HG03439 (cell line): ENCODE data around the gene PATE4.
"Not testable (repeated sequence)": the region's sequence is repeated elsewhere in the genome, so short reads cannot be mapped to it uniquely, and the experiment has no call there.

Experiments
- ATAC-seq: cut with Tn5 transposase; IDR thresholded peaks from one replicate; pipeline ENCODE4 v1.9.1; 2021; ENCODE audit warnings: mild to moderate bottlenecking, moderate library complexity; ENCODE audit not compliant: unreplicated experiment

Gene PATE4, protein sequence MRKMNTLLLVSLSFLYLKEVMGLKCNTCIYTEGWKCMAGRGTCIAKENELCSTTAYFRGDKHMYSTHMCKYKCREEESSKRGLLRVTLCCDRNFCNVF

DNA sequence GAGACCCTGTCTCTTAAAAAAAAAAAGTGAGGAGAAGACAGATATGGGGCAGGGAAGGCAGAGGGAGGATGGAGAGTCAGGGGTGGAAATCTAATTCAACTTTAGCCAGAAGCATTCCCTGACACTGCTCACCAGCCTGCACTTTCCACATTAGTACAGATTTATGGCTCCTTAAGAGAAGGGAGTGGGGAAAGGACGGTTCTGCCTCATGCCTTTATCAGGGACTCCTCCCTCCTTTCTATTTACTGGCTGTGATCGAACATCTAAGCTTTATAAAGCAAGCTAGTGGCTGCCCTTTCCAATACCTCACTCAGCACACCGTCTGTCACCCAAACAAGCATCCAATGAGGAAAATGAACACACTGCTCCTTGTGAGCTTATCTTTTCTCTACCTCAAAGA, at the start of gene PATE4:
Gene PATE4, plus strand, starts transcription at position 301 of the 400 bp plus-strand sequence. Its CDS starts 44 bp downstream, at position 345.
- ATAC-seq = no peak

DNA sequence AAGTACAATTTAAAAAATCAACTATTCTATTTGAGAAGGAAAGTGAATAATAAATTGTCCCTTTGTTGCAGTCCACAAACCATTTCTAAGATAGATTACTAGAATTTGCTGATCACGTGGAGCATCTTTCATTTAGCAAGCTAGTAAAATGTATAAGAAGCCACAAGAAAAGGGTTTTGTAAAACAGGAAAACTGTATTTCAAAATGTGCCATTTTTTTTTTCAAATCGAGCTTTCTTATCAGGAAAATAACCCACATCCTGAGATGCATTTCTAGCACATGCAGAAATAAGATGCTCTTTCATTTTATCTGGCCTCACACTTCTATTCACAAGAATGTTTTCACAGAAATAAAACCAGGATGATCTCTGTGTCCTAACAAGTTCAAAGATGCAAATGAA, 48.4 kb upstream of the PATE4 start:
- no peak for ATAC-seq

DNA sequence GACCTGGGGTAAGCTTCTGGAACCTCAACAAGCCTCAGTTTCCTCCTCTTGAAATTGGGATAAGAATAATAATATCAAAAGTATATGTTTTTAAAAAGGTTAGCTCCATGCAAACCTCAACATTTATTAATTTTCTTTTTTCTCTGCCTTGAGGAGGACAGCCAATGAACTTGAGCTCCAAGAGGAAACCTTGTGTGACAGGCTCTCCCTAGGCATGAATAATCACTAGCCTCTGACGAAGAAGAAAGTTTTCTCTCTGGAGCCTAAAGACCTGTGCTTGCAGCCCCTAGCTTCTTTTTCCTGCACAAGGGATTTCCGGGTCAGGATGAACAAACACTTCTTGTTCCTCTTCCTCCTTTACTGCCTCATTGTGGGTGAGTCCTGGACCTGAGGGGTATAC, 45.3 kb upstream of the PATE4 start, which contains the start of gene PATE3:
Gene PATE3, plus strand, starts transcription at position 301 of the 400 bp plus-strand sequence. Its CDS starts 25 bp downstream, at position 326.
- ATAC-seq = no peak

DNA sequence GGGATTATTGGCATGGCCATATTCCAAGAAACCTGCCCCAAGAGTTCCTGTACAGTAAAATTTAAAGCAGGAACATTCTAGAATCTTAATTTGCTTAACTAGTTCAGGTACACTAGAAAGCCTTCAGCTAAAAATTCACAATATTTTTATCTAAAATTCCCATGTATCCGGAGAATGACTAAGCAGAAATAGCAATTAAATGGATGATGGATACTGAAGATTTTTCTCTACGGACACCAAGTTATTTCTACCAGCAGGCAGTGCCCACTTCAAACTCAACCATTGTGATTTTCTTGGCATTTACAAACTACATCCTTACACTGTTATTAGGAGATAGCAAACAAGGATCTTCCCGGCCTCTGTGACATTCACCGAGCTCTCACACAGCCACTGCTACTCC, 42.3 kb upstream of the PATE4 start:
- ATAC-seq = no peak

DNA sequence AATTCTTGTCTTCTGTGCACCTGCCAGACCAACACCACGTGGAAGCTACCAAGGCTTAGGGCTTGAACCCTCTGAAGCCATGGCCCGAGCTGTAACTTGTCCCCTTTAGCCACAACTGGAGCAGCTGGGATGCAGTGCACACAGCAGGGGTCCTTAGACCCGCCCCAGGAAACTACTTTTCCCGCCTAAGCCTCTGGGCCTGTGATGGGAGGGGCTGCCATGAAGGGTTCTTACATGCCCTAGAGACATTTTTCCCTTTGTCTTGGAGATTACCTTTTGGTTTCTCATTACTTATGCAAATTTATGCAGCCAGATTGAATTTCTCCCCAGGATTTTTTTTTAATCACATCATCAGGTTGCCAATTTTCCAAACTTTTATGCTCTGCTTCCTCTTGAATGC, 35.5 kb upstream of the PATE4 start:
- no peak for ATAC-seq

DNA sequence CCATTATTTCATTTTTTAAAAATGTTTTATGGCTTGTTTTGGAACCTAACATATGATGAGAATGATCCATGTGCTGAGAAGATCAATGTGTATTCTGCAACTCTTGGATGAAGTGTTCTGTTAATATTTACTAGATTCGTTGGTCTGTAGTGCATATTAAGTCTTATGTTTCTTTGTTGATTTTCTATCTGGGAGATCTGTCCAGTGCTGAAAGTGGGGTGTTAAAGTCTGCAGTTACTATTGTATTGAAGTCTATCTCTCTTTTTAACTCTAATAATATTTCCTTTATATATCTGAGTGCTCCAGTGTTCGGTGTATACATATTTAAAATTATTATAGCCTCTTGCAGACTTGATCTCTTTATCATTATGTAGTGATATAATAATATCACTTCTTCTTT, 33.3 kb upstream of the PATE4 start:
- no peak for ATAC-seq

DNA sequence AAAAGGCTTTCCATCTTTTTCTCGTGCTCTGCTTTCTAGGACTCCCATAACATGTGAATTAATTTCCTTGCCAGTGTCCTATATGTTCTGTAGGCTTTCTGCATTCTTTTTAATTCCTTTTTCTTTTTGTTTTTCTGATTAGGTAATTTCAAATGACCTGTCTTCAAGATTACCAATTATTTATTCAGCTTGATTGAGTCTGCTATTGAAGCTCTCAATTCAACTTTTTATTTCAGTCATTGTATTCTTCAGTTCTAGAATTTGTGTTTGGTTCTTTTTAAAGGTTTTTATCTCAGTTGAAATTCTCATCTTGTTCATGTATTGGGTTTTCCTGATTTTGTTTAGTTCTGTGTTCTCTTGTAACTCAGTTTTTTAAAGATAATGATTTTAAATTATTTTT, 30.7 kb upstream of the PATE4 start:
- no peak for ATAC-seq

DNA sequence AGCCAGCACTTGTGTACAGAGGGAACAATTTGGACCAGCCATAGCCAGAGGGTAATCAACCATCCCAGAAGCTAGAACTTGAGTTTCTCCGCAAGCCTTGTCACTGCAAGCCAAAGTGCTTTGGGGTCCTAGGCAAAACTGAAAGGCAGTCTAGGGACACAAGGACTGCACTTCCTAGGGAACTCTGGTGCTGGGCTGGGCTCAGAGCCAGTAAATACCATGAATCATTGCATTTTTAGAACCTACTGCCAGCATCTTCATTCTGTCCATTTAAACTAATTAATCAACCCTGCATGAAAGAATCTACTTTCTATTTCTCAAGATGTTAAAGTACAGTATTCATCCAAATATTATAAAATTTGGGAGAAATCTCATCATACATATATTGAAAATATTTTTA, 25.2 kb upstream of the PATE4 start:
- no peak for ATAC-seq

DNA sequence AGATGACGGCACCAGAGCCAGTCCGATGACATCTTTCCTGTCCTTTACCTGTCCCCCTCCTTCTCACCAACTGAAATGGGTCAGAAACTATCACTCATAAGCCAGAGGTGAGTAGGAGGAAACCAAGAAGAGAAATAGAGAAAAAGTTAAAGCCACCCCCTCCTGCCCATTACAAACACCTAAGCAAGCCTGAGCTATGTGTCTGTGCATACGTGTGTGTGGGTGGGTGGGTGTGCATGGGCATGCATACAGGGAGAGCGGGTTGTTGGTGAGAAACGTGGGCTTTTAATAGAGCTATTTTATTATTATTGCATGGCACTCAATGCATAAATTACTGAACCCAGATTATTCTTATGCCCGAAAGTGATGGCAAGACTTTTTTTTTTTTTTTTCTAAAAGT, 2.6 kb downstream of the PATE4 start:
- no peak for ATAC-seq

DNA sequence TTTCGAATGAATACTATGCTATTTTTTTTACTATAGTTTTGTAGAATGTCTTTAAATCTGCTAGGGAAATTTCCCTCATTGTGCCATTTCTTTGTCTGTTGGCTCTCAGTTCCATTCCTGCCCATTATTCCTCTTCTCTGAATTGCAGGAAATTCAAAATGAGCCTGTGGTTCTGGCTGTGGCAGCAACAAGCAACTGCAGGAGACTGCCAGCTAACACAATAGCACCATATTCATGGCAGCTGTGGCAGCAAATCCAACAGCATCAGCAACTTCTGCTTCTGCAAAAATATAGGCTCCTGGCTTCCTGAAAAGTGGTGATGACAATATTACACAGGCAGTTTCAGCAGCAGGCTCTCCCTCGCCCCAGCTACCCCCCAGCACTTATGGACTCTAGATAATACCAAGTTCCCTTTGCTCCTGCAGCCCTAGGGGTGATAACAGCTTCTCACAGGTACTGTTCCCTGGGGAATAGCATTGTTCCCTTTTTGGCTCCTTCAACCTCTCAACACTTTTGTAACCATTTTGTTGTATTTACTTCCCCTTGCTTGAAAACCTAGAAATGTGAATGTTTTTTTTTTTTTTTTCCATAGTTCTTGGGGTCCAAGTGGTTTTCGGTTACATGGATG, 9.3 kb downstream of the PATE4 start:
- ATAC-seq = no peak

DNA sequence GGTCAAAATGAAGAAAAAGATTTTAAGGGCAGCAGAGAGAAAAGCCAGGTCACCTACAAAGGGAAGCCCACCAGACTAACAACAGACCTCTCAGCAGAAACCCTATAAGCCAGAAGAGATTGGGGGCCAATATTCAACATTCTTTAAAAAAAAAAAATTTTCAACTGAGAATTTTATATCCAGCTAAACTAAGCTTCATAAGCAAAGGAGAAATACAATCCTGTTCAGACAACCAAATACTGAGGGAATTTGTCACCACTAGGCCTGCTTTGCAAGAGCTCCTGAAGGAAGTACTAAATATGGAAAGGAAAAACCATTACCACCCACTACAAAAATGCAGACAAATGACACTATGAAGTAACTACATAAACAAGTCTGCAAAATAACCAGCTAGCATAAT, 13.1 kb downstream of the PATE4 start:
- ATAC-seq = no peak

DNA sequence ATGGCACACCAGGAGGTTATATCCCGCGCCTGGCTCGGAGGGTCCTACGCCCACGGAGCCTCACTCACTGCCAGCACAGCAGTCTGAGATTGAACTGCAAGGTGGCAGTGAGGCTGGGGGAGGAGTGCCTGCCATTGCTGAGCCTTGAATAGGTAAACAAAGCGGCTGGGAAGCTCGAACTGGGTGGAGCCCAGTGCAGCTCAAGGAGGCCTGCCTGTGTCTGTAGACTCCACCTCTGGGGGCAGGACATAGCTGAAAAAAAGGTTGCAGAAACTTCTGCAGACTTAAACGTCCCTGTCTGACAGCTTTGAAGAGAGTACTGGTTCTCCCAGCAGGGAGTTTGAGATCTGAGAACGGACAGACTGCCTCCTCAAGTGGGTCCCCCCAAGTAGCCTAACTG, 24.6 kb downstream of the PATE4 start:
- not testable (repeated sequence) for ATAC-seq

DNA sequence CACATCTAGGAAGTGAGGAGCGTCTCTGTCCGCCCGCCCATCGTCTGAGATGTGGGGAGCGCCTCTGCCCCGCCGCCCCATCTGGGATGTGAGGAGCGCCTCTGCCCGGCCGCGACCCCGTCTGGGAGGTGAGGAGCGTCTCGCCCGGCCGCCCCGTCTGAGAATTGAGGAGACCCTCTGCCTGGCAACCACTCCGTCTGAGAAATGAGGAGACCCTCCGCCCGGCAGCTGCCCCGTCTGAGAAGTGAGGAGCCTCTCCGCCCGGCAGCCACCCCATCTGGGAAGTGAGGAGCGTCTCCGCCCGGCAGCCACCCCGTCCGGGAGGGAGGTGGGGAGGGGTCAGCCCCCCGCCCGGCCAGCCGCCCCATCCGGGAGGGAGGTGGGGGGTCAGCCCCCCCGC, 29.7 kb downstream of the PATE4 start:
- not testable (repeated sequence) for ATAC-seq

DNA sequence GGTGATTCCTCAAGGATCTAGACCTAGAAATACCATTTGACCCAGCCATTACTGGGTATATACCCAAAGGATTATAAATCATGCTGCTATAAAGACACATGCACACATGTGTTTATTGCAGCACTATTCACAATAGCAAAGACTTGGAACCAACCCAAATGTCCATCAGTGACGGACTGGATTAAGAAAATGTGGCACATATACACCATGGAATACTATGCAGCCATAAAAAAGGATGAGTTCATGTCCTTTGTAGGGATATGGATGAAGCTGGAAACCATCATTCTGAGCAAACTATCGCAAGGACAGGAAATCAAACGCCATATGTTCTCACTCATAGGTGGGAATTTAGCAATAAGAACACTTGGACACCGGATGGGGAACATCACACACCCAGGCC, 32.2 kb downstream of the PATE4 start:
- not testable (repeated sequence) for ATAC-seq

DNA sequence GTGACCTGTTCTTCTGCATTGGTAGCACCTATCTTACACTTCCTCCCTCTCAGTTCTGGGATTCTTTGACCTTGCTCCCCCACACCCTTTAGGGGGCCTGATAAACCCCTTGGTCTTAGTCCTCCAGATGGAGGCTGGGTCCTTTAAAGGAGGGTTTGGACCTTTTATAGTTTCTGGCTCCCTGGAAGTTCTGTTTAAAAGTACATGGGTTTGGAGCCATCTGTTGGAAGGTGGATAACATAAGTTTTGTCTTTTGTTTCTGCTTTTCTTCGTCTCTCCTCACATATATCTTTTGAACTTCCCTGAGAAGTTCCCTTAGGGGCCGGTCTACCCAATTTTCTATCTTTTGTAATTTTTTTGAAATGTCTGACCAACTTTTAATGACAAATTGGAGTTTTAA, 36.4 kb downstream of the PATE4 start:
- no peak for ATAC-seq

DNA sequence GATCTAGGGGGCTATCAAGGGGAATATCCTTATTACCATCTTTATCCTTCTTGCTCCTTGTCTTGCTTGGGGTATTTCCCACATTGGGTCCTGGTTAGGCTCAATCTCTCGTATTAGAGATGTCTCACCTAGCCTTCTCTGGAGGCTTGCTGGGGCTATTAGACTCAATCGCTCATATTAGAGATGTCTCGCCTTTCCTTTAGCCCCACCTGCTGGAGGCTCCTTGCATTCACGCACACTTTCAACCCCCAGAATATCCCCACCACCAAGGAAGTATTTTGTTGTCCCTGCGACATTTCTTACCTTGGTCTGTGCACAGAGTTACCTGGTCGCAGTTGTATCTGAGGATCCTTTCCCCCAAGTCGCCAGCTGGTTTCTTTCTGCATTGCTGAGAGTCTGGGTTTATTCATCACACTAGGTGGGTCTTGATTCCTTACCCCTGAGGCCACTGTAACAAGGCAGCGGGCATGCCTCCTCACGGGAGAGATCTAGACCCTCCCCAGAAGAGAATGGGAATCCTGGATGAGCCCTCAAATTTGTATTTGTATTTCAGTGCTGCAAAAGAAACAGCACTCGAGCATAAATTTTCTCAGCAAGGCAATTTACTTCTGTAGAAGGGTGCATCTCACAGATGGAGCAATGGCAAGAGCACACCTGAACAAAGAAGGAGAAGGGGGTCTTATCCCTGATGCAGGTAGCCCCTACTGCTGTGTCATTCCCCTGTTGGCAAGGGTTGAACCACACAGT, 38.4 kb downstream of the PATE4 start:
- ATAC-seq = no peak

DNA sequence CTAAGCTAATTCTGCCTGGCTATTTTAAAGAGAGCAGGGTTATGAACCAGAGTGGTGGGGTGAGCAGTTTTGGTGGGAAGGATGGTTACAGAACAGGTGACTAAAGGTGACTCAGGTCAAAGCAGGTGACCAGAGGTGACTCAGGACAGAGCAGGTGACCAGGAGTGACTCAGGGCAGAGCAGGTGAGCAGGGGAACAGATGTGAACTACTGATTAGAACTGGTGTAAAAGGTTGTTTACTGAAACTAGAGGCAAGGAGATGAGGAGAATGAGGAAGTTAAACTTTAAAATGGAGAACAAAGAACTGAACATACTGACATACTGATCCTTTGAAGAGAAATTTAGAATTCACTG, 39.0 kb downstream of the PATE4 start:
- no peak for ATAC-seq

DNA sequence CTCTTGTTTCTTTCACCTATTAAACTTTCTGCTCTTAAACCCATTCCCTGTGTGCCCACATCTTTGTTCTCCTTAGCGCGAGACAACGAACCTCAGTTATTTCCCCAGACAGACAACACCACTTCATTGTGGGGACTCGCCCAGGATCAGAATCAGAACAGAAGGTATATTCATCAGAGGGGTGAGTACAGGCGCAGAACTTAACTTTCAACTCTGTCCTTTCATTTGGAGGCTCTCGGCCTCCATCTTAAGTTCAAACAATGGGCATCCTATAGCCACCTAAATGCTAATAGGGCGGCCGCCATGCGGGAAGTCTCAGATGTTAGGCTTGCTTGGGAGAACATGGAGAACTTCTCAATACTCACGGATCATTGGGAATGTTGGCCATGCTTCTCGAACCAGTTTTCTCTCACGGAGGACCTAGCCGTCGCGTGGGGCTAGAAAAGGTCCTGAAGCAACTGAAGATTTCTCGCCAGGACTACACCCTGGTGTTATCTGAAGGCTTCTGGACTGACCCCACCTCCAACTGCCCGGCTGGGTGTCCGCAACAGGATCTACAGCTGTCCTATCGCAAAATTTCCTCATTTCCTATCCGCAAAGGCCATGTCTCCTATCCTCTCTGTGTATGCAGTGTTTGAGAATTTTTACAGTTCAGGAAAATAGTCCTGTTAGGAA, 40.9 kb downstream of the PATE4 start:
- no peak for ATAC-seq

DNA sequence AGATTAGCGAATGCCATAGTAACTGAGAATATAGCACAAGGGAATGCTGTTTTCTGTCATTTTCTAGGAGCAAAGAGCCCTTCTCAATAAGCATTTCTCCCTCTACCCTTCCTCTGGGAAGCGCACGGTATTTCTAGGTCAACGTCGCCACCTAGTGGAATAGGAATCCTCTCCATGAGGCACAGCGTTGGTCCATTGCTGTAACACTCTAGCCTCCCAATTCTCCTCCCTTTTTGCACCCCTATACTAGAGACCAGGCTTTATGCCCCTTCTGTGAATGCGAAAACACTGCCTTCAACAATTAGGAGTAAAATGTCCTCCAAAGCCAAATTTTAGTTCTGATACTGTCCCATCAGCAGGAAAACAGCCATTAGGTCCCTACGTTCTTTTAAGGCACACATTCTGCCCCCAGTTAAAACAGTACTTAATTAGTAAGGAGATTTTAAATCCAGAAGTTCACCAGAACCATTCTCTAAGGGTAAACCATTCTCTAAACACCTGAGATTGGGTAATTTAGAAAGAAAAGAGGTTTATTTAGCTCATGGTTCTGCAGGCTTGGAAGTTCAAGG, 41.5 kb downstream of the PATE4 start:
- no peak for ATAC-seq

DNA sequence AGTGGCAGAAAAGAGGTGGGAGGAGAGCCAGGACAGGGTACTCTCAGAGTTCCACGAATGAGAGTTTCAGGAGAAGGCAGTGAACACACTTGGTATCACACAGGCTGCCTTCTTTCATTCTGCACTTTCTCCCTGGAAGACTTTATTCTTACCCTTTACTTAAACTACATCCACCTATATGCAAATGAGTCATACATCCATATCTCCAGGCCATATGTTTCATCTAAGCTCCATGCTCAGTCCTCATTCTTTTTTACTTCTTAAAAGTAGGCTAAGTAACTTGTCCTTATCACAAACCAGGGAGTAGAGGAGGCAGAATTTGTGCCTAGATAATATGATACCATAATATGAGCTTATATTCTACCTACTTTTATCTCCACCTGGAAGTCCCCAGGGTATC, 48.2 kb downstream of the PATE4 start:
- ATAC-seq = no peak

DNA sequence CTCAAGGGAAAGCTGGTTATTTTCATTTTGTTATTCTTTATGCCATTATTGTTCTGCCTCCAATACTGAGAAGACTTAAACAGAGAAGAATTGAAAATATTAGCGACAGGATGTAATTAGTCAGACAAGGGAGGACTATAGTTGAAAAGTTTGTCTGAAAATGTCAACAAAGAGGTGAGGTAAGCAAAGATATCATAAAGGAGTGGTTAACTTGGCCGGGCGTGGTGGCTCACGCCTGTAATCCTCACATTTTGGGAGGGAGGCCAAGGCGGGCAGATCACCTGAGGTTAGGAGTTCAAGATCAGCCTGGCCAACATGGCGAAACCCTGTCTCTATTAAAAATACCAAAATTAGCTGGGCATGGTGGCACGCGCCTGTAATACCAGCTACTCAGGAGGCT, 50.3 kb downstream of the PATE4 start:
- no peak for ATAC-seq

DNA sequence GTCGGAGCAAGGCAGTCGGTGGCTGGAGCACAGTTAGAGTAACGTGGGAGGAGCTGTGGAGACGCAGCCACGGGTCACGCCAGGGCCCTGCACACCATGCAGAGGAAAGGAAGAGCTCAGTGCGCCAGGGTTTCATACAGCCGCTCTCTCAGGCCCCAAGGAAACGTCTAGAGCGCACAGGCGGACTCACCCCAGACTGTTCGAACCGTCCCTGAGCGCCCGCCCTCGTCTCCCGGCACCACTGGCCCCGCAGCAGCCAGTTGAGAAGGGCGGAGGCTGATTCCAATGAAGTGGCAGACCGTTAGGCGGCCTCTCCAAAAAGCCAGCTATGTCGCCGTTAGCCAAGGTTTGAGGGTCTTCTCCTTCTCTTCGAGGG, 53.9 kb downstream of the PATE4 start:
- ATAC-seq = peak; percentile 33
